Placental pericyte (primary cell): ENCODE data around the gene ESPNL. TPM values are rescaled to one million over a fixed set of nuclear protein-coding genes. Genes with fewer than 3 reads are reported as not detected.

Experiments used
- total RNA-seq: library from RNA; depleted of rRNA; stranded (reverse); fragments of >200 nt; gene quantifications from 2 replicates; pipeline ENCODE4 v1.2.3, GENCODE V29; 2012

Gene ESPNL, protein sequence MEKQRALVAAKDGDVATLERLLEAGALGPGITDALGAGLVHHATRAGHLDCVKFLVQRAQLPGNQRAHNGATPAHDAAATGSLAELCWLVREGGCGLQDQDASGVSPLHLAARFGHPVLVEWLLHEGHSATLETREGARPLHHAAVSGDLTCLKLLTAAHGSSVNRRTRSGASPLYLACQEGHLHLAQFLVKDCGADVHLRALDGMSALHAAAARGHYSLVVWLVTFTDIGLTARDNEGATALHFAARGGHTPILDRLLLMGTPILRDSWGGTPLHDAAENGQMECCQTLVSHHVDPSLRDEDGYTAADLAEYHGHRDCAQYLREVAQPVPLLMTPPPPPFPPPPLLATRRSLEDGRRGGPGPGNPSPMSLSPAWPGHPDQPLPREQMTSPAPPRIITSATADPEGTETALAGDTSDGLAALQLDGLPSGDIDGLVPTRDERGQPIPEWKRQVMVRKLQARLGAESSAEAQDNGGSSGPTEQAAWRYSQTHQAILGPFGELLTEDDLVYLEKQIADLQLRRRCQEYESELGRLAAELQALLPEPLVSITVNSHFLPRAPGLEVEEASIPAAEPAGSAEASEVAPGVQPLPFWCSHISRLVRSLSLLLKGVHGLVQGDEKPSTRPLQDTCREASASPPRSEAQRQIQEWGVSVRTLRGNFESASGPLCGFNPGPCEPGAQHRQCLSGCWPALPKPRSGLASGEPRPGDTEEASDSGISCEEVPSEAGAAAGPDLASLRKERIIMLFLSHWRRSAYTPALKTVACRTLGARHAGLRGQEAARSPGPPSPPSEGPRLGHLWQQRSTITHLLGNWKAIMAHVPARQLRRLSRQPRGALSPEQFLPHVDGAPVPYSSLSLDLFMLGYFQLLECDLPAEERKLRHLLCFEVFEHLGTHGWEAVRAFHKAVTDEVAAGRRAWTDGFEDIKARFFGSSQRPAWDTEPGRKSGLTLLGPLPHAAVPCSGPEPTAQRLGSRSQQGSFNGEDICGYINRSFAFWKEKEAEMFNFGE
- total RNA-seq, result 0.57 and 2.6 TPM in 2 replicates

DNA sequence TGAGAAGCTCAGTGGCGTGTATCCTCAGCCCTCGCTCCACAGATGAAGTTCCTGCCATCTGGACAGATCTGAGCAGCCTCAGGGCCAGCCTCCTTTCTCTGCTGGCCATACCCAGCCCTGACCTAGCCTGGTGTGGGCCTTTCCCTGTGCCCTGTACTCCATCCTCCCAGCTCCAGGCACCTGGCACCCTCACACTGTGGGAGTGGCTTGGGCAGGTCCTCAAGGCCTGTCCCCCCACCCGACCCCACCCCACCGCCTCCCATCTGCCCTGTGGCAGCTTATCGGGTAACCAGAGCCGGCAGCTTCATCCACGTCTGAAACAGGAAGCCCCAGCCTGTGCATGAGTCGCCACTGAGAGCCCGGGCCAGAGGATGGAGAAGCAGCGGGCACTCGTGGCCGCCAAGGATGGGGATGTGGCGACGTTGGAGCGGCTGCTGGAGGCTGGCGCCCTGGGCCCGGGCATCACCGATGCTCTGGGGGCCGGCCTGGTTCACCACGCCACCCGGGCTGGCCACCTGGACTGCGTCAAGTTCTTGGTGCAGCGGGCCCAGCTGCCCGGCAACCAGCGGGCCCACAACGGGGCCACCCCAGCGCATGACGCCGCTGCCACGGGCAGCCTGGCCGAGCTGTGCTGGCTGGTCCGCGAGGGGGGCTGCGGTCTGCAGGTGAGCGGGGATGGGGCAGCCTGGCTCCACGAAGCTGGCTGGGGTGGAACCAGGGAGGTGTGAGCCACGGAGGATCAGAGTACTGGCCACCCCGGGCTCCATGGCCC lies at the start of gene ESPNL:
Gene ESPNL (plus strand): TSS at position 292 of the 772 bp plus-strand sequence. CDS start 80 bp downstream, at position 372.

DNA sequence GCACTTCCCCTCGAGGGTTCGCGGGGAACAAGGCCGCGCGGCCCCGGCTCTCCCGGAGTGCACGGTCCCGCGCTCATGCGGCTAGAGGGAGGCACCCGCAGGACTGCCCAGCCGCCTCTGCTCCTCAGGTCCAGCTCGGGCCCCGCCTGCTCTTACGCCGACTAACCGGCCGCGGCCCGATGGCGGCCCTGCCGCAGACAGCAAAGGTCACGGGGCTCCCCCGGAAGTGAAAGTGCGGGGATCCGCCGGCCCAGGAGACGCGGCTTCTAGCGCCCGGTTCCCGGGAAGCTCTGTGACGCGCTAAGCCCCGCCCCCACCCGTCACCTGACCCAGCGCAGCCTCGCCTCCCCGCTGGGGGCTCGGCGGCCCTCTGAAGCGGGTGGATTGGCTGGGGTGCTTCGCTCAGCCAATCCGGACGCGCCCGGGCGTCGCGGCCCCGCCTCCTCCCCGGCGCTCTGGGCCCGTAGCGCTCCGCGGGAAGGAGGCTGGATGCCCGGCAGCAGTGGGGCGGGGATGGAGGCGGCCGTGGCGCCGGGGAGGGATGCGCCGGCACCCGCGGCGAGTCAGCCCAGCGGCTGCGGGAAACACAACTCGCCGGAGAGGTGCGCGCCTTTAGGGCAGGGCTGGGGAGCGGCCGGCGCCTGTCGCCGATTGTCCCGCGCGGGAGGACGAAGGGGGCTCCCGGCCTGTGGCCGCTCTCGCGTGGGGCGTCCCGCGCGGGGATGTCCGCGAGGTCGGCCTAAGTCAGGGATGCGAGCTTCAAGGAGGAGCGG lies 39.4 kb upstream of the ESPNL start, which contains the start of gene SCLY:
Gene SCLY (plus strand): TSS at position 460 of the 773 bp plus-strand sequence. CDS start 54 bp downstream, at position 514.

DNA sequence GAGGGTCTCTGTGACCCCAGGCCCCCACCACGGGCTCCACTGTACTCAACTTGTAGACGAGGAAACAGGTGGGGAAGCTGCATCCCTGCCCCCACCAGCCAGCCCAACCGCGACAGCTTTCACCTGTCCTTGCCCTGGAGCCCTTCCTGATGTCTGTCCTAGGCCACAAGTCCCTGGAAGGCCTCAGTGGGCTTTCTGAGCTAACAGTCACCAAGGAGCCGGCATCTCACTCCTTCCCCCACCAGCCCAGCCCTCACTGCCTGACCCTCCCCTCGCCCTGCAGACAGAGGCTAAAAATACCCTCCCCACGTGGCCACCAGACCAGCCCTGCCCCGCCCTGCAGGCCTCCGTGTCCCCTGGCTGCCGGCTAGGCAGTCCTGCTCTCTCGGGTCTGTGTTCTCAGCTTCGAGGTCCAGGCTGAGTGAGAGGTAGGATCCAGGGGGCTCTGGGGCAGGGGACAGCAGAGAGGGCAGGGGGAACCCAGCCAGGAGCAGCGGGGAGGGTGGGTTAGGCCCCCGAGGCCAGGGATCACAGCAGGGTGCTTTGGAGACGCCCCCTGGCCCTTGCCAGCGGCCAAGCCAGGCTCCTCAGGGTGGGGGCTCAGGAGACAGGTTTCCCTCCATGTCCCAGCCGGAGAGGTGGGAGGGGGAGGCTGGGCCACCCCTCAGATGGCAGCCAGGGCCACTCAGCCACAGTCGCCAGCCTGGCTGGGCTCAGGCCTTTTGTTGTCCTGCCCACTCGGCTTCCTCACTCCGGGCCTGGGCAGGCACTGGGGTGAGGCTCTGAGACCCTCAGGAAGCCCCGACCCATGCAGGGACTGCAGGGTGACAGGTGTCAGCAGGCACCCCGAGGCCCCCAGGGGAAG lies 38.4 kb downstream of the ESPNL start, which contains the start of gene KLHL30:
Gene KLHL30 (plus strand): TSS at position 338 of the 865 bp plus-strand sequence. CDS start 2,087 bp downstream, outside the sequence.

DNA sequence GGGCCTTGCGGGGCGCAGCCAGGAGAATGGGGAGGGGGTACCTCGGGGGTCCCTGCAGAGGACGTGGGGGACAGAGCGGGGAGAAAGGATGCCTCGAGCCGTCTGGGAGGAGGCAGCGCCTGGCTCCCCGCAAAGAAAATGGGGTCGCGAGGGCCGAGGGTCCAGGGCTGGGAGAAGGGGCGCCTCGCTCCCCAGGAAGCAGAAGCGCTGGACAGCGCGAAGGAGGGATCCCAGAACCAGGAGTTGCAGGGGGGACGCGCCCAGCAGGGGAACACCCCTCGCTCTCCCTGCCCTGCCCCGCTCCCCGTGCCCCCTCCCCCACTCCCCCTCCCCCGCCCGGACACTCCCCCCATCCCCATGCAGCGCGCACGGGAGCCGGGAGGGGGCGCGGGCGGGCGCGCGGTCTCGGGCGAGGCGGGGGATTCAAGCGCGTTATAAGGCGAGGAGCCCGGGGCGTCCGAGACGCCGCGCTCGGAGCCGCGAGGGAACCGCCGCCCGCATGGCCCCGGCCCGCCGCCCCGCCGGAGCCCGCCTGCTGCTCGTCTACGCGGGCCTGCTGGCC lies 58.5 kb downstream of the ESPNL start, which contains the start of gene ERFE:
Gene ERFE (plus strand): TSS at position 462 of the 562 bp plus-strand sequence. CDS start 38 bp downstream, at position 500.

Other genes starting within 250 kb of the ESPNL start
- gene RAMP1, start 240.7 kb upstream of the ESPNL start, total RNA-seq, result 1.5 and 13.2 TPM in 2 replicates
- gene UBE2F, start 133.3 kb upstream of the ESPNL start, total RNA-seq, result 38.7 and 52.0 TPM in 2 replicates
- gene SCLY, start 39.3 kb upstream of the ESPNL start, total RNA-seq, result 11.4 and 19.6 TPM in 2 replicates
- gene KLHL30, start 38.3 kb downstream of the ESPNL start, total RNA-seq, result 0.43 and 1.1 TPM in 2 replicates
- 2.4 and 7.3 TPM in 2 replicates for gene ERFE, start 58.6 kb downstream of the ESPNL start, total RNA-seq
- 20.6 and 21.2 TPM in 2 replicates for gene ILKAP, start 103.4 kb downstream of the ESPNL start, total RNA-seq
- gene HES6, start 139.7 kb downstream of the ESPNL start, total RNA-seq, result 3.9 and 9.6 TPM in 2 replicates
- 5.9 and 9.4 TPM in 2 replicates for gene PER2, start 188.3 kb downstream of the ESPNL start, total RNA-seq
- 7.3 and 9.2 TPM in 2 replicates for gene TRAF3IP1, start 220.2 kb downstream of the ESPNL start, total RNA-seq